Naive thymus-derived CD4-positive, alpha-beta T cell (primary cell): ENCODE measurements around the gene TOM1L2. TPM values are rescaled to one million over a fixed set of nuclear protein-coding genes. Genes with fewer than 3 reads are reported as not detected.

Experiments used
- ATAC-seq: fragments of 150-1000 bp; cut with Tn5 transposase; 2 replicates; pipeline ENCODE4 v1.10.0; 2021; ENCODE audit warnings: mild to moderate bottlenecking, moderate library complexity
- CTCF ChIA-PET: fragments of 350-600 bp; sonication (Branson Sonifier 250); formaldehyde crosslinking; loops from one replicate; lab custom pipeline; 2021; ENCODE audit warnings: antibody characterized with exemption; lab: Charles Lee
- POLR2A ChIA-PET: fragments of 350-600 bp; sonication (Branson Sonifier 250); formaldehyde crosslinking; loops from one replicate; lab custom pipeline; 2021; ENCODE audit warnings: antibody characterized with exemption, inconsistent platforms; lab: Charles Lee
- DNase-seq, 9 donors: peaks; one replicate each; pipeline versions ENCODE4 v3.0.0 to v3.0.0-alpha.2; 2020 to 2022; ENCODE audit warnings: mixed read lengths in 1 of 9
- H3K27ac ChIP-seq: one replicate; pipeline ENCODE4 v1.7.0; 2013; ENCODE audit warnings: mild to moderate bottlenecking, low read depth, low read length, moderate library complexity
- H3K27me3 ChIP-seq, 2 donors: one replicate each; pipeline ENCODE4 v1.7.0; 2013; ENCODE audit warnings: low read length in 2 of 2, mild to moderate bottlenecking in 2 of 2, moderate library complexity in 2 of 2; ENCODE audit not compliant: control insufficient read depth in 2 of 2, insufficient read depth in 2 of 2
- H3K36me3 ChIP-seq, 3 experiments: 1 replicate in 2 of 3; 2 replicates in 1 of 3; pipeline ENCODE4 v1.7.0; 2013; ENCODE audit warnings: low read length in 3 of 3, mild to moderate bottlenecking in 3 of 3, moderate library complexity in 1 of 3; ENCODE audit not compliant: insufficient read depth in 3 of 3, control insufficient read depth in 2 of 3
- H3K4me1 ChIP-seq, 2 donors: one replicate each; pipeline ENCODE4 v1.7.0; 2013; ENCODE audit warnings: low read length in 2 of 2, mild to moderate bottlenecking in 2 of 2, moderate library complexity in 1 of 2; ENCODE audit not compliant: control insufficient read depth in 2 of 2, insufficient read depth in 2 of 2
- H3K4me3 ChIP-seq: 2 replicates; pipeline ENCODE4 v1.7.0; 2013; ENCODE audit warnings: mild to moderate bottlenecking, low read length
- H3K9me3 ChIP-seq, 3 experiments: 1 replicate in 2 of 3; 2 replicates in 1 of 3; pipeline ENCODE4 v1.7.0; 2013; ENCODE audit warnings: low read length in 3 of 3; ENCODE audit not compliant: control insufficient read depth in 2 of 3
- H3K27ac Mint-ChIP-seq, 9 donors: one replicate each; pipeline ENCODE4 v1.8.0; 2020 to 2022; ENCODE audit warnings: mixed read lengths in 9 of 9, mild to moderate bottlenecking in 8 of 9, moderate library complexity in 5 of 9, inconsistent platforms in 2 of 9
- H3K27me3 Mint-ChIP-seq, 5 donors: one replicate each; pipeline ENCODE4 v1.8.0; 2021 to 2022; ENCODE audit warnings: mixed read lengths in 5 of 5, mild to moderate bottlenecking in 1 of 5
- H3K36me3 Mint-ChIP-seq, 5 donors: one replicate each; pipeline ENCODE4 v1.8.0; 2020 to 2022; ENCODE audit warnings: mixed read lengths in 5 of 5, mild to moderate bottlenecking in 3 of 5, inconsistent platforms in 1 of 5
- H3K4me1 Mint-ChIP-seq, 7 donors: one replicate each; pipeline ENCODE4 v1.8.0; 2020 to 2022; ENCODE audit warnings: mixed read lengths in 7 of 7, mild to moderate bottlenecking in 3 of 7, inconsistent platforms in 1 of 7
- H3K4me3 Mint-ChIP-seq, 10 donors: one replicate each; pipeline ENCODE4 v1.8.0; 2020 to 2022; ENCODE audit warnings: mild to moderate bottlenecking in 10 of 10, mixed read lengths in 10 of 10, moderate library complexity in 6 of 10, inconsistent platforms in 2 of 10
- H3K9me3 Mint-ChIP-seq, 11 donors: one replicate each; pipeline ENCODE4 v1.8.0; 2020 to 2022; ENCODE audit warnings: mixed read lengths in 11 of 11, mild to moderate bottlenecking in 4 of 11, inconsistent platforms in 1 of 11, moderate library complexity in 1 of 11
- intact Hi-C, 2 donors: fragments of 100-400 bp; cut with micrococcal nuclease; formaldehyde crosslinking; loops; one replicate each; pipeline ENCODE4 v1.15.1; 2023
- polyA plus RNA-seq, 2 donors: library from polyadenylated mRNA; unstranded; fragments of 300-500 nt; fragmentation: Illumina TruSeq; gene quantifications; one replicate each; pipeline ENCODE4 v1.2.3, GENCODE V29; 2021
- total RNA-seq, 6 experiments: library from RNA in 5 of 6; stranded (reverse) in 5 of 6; gene quantifications; 1 replicate in 5 of 6; 2 replicates in 1 of 6; pipeline ENCODE4 v1.2.3 and lab custom pipeline; 2021 to 2026

The TOM1L2 gene
- total and polyA plus RNA-seq, 7 experiments from 2014 or later, result 6.9 to 84.1 (median 61.0) TPM

GRCh38 chr17:17845046-17845775, 127.0 kb downstream of the TOM1L2 start:
- DNase-seq, result no peak
- no peaks in the 10 kb centered on the region for H3K27me3 ChIP-seq
- no peak overlapping the region for H3K27ac ChIP-seq
- peaks cover 29 to 49% (median 46%) of the 10 kb centered on the region in 7 donors for H3K4me1 Mint-ChIP-seq
- H3K4me1 ChIP-seq, result peaks cover 28 to 36% of the 10 kb centered on the region in 2 donors
- no peaks in the 10 kb centered on the region for H3K9me3 ChIP-seq
- intact Hi-C loops, result no loop called here
- H3K9me3 Mint-ChIP-seq, result no peaks in the 10 kb centered on the region
- peak overlapping the region in 4 of 9 donors; percentile 21 to 95 (median 42) for H3K27ac Mint-ChIP-seq
- no peaks in the 10 kb centered on the region for H3K27me3 Mint-ChIP-seq
- ATAC-seq, result no peak
- H3K36me3 Mint-ChIP-seq, result peaks cover 0 to 5% (median 0%) of the 10 kb centered on the region in 5 donors
- no peak overlapping the region for H3K4me3 Mint-ChIP-seq
- peaks cover 0 to 13% (median 0%) of the 10 kb centered on the region in 3 experiments for H3K36me3 ChIP-seq
- H3K4me3 ChIP-seq, result no peak overlapping the region
- ChIA-PET CTCF (interaction anchor here (0.7 to 1.4 kb wide), 3 partner anchors 11 to 74 kb away, joined by 3 read pairs; no protein-coding TSS in a partner anchor), POLR2A (interaction anchor here (6.1 kb wide), 1 partner anchor 8 kb away, joined by 66 read pairs; the partner anchor contains the start of gene SREBF1)

DNA sequence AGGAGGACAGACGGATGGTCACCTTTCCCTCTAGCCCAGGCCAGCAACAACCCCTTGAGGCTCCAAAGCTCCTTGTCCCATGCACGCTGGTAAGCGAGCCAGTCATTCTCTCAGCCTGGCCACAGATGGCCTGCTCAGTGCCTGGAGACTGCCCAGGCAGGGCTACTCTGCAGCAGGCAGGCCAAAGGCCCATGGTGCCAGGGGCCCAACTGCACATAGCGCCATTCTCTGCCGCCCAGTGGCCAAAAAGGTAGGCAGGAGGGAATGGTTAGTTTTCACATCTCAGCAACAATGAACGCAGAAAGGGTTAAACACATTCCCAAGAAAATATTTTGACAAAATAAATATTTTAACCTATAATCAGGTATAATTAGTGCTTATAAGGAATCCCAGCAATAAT, 127.7 kb downstream of the TOM1L2 start:
- Mint-ChIP-seq H3K27ac (peak overlapping the region in 1 of 9 donors; percentile 68), H3K27me3 (no peaks in the 10 kb centered on the region), H3K4me1 (peaks cover 23 to 45% (median 42%) of the 10 kb centered on the region in 7 donors), H3K9me3 (no peaks in the 10 kb centered on the region), H3K4me3 (no peak overlapping the region), H3K36me3 (peaks cover 0 to 2% (median 0%) of the 10 kb centered on the region in 5 donors)
- ATAC-seq, result no peak
- Histone ChIP-seq H3K27me3 (no peaks in the 10 kb centered on the region), H3K9me3 (no peaks in the 10 kb centered on the region), H3K4me1 (peaks cover 23 to 33% of the 10 kb centered on the region in 2 donors), H3K27ac (no peak overlapping the region), H3K36me3 (peaks cover 0 to 13% (median 0%) of the 10 kb centered on the region in 3 experiments), H3K4me3 (no peak overlapping the region)
- no peak for DNase-seq
- ChIA-PET CTCF (no interaction called here), POLR2A (interaction anchor here (0.5 kb wide), 1 partner anchor 93 kb away, joined by 3 read pairs; no protein-coding TSS in a partner anchor)
- intact Hi-C loops, result loop anchor here in 1 of 2 donors (5.0 kb wide), 1 partner anchor 252 kb away; the partner anchor contains the start of gene PEMT

DNA sequence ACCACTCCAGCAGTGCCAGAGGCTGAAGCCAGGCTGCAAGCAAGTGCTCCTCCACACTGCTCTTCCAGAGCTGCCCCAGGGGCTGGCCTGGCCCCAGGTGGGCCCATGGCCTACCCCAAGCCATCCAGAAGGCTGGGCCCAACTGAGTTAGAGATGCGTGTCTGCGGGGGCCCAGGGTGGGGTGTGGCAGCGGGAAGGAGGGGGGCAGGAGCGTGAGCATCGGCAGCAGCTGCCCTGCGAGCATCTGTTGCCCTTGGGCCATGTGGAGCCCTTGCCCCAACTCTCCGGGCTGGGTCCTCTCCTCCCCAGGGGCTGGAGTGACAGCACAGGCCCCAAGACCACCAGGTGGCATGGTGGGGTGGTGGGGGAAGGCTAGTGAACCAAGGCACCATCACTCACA, 128.1 kb downstream of the TOM1L2 start:
- POLR2A ChIA-PET, result interaction anchor here (0.5 kb wide), 1 partner anchor 93 kb away, joined by 3 read pairs; no protein-coding TSS in a partner anchor
- ATAC-seq (no peak), DNase-seq (no peak)
- intact Hi-C loops, result loop anchor here in 1 of 2 donors (5.0 kb wide), 1 partner anchor 252 kb away; the partner anchor contains the start of gene PEMT
- Mint-ChIP-seq H3K4me1 (peaks cover 21 to 45% (median 42%) of the 10 kb centered on the region in 7 donors), H3K36me3 (peaks cover 0 to 2% (median 0%) of the 10 kb centered on the region in 5 donors), H3K9me3 (no peaks in the 10 kb centered on the region), H3K27ac (peak overlapping the region in 2 of 9 donors; percentile 18 to 68), H3K27me3 (no peaks in the 10 kb centered on the region), H3K4me3 (no peak overlapping the region)
- Histone ChIP-seq H3K9me3 (no peaks in the 10 kb centered on the region), H3K4me3 (no peak overlapping the region), H3K27me3 (no peaks in the 10 kb centered on the region), H3K27ac (no peak overlapping the region), H3K4me1 (peaks cover 22 to 32% of the 10 kb centered on the region in 2 donors), H3K36me3 (peaks cover 0 to 13% (median 0%) of the 10 kb centered on the region in 3 experiments)
- CTCF ChIA-PET, result no interaction called here

DNA sequence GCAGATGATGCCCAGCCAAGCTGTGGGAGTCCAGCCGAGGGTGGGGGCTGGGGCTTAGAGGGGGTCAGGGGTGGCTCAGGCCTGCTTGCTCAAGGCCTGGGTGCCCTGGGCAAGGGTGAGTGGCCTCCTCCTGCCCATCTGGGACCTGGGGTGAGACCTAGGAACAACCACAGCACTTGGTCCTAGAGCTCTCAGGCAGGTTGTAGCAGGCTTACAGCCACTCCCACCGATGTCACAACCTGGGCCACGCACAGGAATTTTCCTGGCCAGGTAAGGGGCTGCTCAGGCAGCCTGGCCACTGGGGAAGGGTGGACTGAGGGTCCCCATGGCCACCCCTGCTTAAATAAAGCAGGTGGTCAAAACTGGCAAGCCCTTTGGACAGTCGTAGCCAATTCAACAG, 129.1 kb downstream of the TOM1L2 start:
- H3K4me1 ChIP-seq, result peaks cover 12 to 29% of the 10 kb centered on the region in 2 donors
- no peak for ATAC-seq
- intact Hi-C loops, result loop anchor here in 1 of 2 donors (5.0 kb wide), 1 partner anchor 251 kb away; the partner anchor contains the start of gene PEMT
- Mint-ChIP-seq H3K4me3 (no peak overlapping the region), H3K4me1 (peaks cover 11 to 45% (median 42%) of the 10 kb centered on the region in 7 donors), H3K27me3 (no peaks in the 10 kb centered on the region), H3K27ac (peak overlapping the region in 6 of 9 donors; percentile 14 to 83 (median 60)), H3K36me3 (peaks cover 0 to under 1% (median 0%) of the 10 kb centered on the region in 5 donors), H3K9me3 (no peaks in the 10 kb centered on the region)
- POLR2A ChIA-PET, result interaction anchor here (0.6 kb wide), 1 partner anchor 531 kb away, joined by 6 read pairs; no protein-coding TSS in a partner anchor
- no peak overlapping the region for H3K27ac ChIP-seq
- no peak overlapping the region for H3K4me3 ChIP-seq
- H3K36me3 ChIP-seq, result peaks cover 0 to 13% (median 0%) of the 10 kb centered on the region in 3 experiments
- CTCF ChIA-PET, result no interaction called here
- no peak for DNase-seq
- H3K27me3 ChIP-seq, result no peaks in the 10 kb centered on the region
- H3K9me3 ChIP-seq, result no peaks in the 10 kb centered on the region

GRCh38 chr17:17842111-17842876, 129.9 kb downstream of the TOM1L2 start:
- DNase-seq (no peak), ATAC-seq (no peak)
- no peak overlapping the region for H3K4me3 Mint-ChIP-seq
- Histone ChIP-seq H3K27ac (peak overlapping the region; percentile 40), H3K27me3 (no peaks in the 10 kb centered on the region), H3K4me1 (peaks cover 6 to 29% of the 10 kb centered on the region in 2 donors), H3K4me3 (no peak overlapping the region), H3K9me3 (no peaks in the 10 kb centered on the region), H3K36me3 (peaks cover 0 to 13% (median 0%) of the 10 kb centered on the region in 3 experiments)
- H3K27ac Mint-ChIP-seq, result peak overlapping the region in 5 of 9 donors; percentile 42 to 83 (median 68)
- ChIA-PET POLR2A (interaction anchor here (0.6 to 2.2 kb wide), 3 partner anchors 7 to 545 kb away, joined by 3 to 15 read pairs (median 6); no protein-coding TSS in a partner anchor), CTCF (no interaction called here)
- intact Hi-C loops, result loop anchor here in 1 of 2 donors (5.0 kb wide), 1 partner anchor 250 kb away; the partner anchor contains the start of gene PEMT
- no peaks in the 10 kb centered on the region for H3K27me3 Mint-ChIP-seq
- no peaks in the 10 kb centered on the region for H3K9me3 Mint-ChIP-seq
- peaks cover 13 to 45% (median 43%) of the 10 kb centered on the region in 7 donors for H3K4me1 Mint-ChIP-seq
- H3K36me3 Mint-ChIP-seq, result no peaks in the 10 kb centered on the region

DNA sequence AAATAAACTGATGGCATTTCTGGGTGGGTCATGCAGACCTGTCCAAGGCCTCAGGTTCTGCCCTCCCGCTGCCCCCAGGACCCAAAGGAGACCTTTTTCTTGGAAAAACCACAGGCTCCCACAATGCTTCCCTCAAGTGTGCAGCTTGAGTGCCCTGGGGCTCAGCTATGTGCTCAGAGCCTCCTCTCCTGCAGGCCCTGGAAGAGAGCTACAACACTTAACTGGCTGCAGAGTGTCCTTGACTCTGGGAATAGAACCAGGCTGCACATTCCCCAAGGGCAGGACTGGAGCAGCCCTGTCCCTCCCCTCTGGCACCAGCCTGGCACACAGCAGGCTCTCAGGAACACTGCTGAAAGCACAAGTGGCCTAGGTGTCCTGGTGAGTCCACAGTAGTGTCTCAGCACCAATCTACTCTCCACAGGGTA, 130.6 kb downstream of the TOM1L2 start:
- no peaks in the 10 kb centered on the region for H3K27me3 ChIP-seq
- peaks cover 0 to 2% (median 0%) of the 10 kb centered on the region in 11 donors for H3K9me3 Mint-ChIP-seq
- CTCF ChIA-PET, result interaction anchor here (1.0 kb wide), 1 partner anchor 19 kb away, joined by 4 read pairs; no protein-coding TSS in a partner anchor
- H3K36me3 ChIP-seq, result peaks cover 0 to 9% (median 0%) of the 10 kb centered on the region in 3 experiments
- H3K36me3 Mint-ChIP-seq, result no peaks in the 10 kb centered on the region
- H3K4me3 Mint-ChIP-seq, result peak overlapping the region in 1 of 10 donors; percentile 74
- no peak overlapping the region for H3K4me3 ChIP-seq
- no peaks in the 10 kb centered on the region for H3K9me3 ChIP-seq
- intact Hi-C loops, result loop anchor here in 1 of 2 donors (5.0 kb wide), 1 partner anchor 249 kb away; the partner anchor contains the start of gene PEMT
- POLR2A ChIA-PET, result interaction anchor here (0.6 to 2.2 kb wide), 7 partner anchors 8 to 545 kb away, joined by 3 to 15 read pairs (median 3); no protein-coding TSS in a partner anchor
- no peak for DNase-seq
- peak overlapping the region in 8 of 9 donors; percentile 33 to 93 (median 83) for H3K27ac Mint-ChIP-seq
- no peaks in the 10 kb centered on the region for H3K27me3 Mint-ChIP-seq
- H3K4me1 Mint-ChIP-seq, result peaks cover 16 to 44% (median 41%) of the 10 kb centered on the region in 7 donors
- peak overlapping the region; percentile 90 for H3K27ac ChIP-seq
- H3K4me1 ChIP-seq, result peaks cover 6 to 26% of the 10 kb centered on the region in 2 donors
- ATAC-seq, result no peak
